GM10248 (cell line): Measurements from ENCODE around the gene KLF1.
A peak's percentile ranks its signal among the peaks of the same experiment; 100 is the strongest.
"Not testable (repeated sequence)": the region's sequence is repeated elsewhere in the genome, so short reads cannot be mapped to it uniquely, and the experiment has no call there.

Source experiments
- CTCF ChIA-PET: fragments of 300-600 bp; sonication (Branson Sonifier 250); formaldehyde crosslinking; extraction: SDS; loops from one replicate; lab custom pipeline; 2021; ENCODE audit warnings: antibody characterized with exemption; lab: Yijun Ruan, JAX
- POLR2A ChIA-PET: fragments of 350-650 bp; sonication (Branson Sonifier 250); formaldehyde crosslinking; extraction: SDS; loops from one replicate; lab custom pipeline; 2020; ENCODE audit warnings: antibody characterized with exemption; lab: Yijun Ruan, JAX
- DNase-seq: peaks from one replicate; pipeline ENCODE4 v3.0.0; 2012; ENCODE audit errors: extremely low spot score
- TF ChIP-seq, protein P1 (sequence below): IDR thresholded peaks from 2 replicates; pipeline ENCODE4 v1.5.1; 2012; ENCODE audit warnings: mild to moderate bottlenecking, low read depth; ENCODE audit errors: extremely low read depth, missing control alignments, control extremely low read depth

KLF1 gene

DNA sequence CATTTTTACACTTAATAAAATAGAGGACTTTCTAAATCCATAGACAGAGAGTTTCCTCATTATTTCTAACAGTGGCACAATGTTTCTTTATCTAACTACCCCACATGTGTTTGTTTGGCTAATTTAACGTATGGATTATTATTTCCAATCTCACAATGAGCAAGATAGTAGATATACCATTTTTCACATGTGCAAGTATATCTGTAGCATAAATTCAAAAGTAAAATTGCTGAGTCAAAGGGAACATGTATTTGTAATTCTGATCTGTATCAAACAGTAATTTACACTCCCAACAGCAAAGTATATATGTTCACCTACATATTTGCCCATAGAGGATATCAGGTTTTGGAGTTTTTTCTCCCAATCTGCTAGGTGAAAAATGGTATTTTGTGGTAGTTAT is 30.3 kb downstream of the KLF1 start:
- TF ChIP-seq, protein P1, sequence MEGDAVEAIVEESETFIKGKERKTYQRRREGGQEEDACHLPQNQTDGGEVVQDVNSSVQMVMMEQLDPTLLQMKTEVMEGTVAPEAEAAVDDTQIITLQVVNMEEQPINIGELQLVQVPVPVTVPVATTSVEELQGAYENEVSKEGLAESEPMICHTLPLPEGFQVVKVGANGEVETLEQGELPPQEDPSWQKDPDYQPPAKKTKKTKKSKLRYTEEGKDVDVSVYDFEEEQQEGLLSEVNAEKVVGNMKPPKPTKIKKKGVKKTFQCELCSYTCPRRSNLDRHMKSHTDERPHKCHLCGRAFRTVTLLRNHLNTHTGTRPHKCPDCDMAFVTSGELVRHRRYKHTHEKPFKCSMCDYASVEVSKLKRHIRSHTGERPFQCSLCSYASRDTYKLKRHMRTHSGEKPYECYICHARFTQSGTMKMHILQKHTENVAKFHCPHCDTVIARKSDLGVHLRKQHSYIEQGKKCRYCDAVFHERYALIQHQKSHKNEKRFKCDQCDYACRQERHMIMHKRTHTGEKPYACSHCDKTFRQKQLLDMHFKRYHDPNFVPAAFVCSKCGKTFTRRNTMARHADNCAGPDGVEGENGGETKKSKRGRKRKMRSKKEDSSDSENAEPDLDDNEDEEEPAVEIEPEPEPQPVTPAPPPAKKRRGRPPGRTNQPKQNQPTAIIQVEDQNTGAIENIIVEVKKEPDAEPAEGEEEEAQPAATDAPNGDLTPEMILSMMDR: no peak
- no peak for DNase-seq
- ChIA-PET CTCF (interaction anchor here (3.2 kb wide), 1 partner anchor 9 kb away, joined by 15 read pairs; no protein-coding TSS in a partner anchor), POLR2A (no interaction called here)

DNA sequence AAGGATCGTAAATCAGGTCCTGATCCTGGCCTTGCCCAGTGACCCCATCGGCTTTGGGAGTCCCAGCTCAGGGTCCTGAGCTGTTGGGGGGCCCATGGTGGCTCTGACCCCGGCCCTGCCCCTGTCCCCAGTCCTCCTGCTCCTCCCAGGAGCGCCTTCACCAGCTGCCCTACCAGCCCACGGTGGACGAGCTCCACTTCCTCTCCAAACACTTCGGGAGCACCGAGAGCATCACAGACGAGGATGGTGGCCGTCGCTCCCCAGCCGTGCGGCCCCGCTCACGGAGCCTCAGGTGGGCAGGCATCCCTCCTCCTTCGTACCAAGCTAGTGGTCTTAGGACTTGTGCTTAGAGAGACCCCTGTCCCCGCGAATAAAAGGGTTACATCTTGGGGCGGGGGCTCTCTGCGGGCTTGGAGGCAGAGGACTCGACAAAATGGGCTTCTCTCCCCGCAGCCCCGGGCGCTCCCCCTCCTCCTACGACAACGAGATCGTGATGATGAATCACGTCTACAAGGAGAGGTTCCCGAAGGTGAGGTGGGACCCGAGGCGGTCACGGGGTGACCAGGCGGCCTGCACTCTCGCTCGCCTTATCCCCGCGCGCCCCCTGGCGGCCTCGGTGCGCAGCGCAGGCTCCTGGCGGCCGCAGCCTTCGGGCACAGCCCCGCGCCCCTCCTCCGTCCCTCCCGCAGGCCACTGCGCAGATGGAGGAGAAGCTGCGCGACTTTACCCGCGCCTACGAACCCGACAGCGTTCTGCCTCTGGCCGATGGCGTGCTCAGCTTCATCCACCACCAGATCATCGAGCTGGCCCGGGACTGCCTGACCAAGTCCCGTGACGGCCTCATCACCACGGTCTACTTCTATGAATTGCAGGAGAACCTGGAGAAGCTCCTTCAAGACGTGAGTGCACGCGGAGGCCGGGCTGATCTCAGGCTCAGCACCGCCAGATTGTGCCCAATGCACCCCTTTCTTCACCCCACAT is 39.6 kb downstream of the KLF1 start:
- ChIA-PET POLR2A (interaction anchor here (0.8 to 1.0 kb wide), 2 partner anchors 56 kb away, joined by 3 to 4 read pairs; partner anchors contain the start of gene JUNB), CTCF (interaction anchor here (0.6 to 11.3 kb wide), 57 partner anchors 10 to 286 kb away, joined by 3 to 369 read pairs (median 5); partner anchors contain the start of genes DHPS, DNASE2, GCDH and HOOK2)
- TF ChIP-seq, protein P1: peak; percentile 99
- DNase-seq: peak; percentile 93

DNA sequence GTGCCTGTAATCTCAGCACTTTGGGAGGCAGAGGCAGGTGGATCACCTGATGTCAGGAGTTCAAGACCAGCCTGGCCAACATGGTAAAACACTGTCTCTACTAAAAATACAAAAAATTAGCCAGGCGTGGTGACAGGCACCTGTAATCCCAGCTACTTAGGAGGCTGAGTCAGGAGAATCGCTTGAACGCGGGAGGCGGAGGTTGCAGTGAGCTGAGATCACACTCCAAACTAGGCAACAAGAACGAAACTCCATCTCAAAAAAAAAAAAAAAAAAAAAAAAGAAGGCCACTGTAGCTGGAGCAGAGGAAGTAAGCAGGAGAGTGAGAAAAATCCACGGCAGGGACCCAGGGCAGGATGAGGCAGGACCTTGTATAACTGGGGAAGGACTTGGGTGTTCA is 40.4 kb downstream of the KLF1 start:
- not testable (repeated sequence) for DNase-seq
- CTCF ChIA-PET: interaction anchor here (0.7 to 11.3 kb wide), 30 partner anchors 10 to 285 kb away, joined by 3 to 369 read pairs (median 12); partner anchors contain the start of genes DNASE2, GCDH, HOOK2 and KLF1
- POLR2A ChIA-PET: interaction anchor here (0.8 kb wide), 1 partner anchor 55 kb away, joined by 4 read pairs; the partner anchor contains the start of gene JUNB

DNA sequence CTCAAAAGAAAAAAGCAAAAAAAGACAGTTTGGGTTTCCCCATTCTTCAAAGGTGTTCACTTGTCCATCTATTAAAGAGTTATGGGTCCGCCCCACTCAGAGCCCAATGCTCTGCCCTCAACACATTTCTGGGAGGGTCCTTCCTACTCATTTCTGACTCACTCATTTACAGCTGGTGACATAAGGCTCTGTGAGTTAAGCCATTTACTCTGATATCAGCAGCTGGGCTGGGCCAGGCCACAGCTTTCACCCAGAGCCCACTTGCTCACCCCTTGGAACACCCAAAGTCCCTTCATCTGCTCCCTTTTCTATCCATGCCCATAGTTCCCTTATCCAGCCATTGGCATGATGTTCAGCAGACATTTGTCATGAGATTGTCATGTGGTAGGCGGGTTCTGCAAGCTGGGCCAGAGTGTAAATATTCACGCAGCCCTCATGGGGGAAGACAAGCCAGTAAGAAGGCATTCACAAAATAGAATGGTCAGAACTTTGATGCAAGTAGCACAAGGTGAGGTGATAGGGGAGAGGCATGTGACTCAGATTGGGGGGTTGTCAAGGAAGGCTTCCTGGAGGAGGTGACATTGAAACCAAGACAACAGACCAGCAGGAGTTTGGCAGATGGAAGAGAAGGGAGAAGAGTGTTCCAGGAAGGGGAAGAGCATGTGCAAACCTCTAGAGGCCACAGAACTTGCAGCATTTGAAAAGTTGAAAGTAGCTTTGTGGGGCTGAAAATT is 42.8 kb downstream of the KLF1 start:
- CTCF ChIA-PET: interaction anchor here (11.3 kb wide), 1 partner anchor 84 kb away, joined by 369 read pairs; no protein-coding TSS in a partner anchor
- no peak for DNase-seq
- TF ChIP-seq, protein P1: no peak
- POLR2A ChIA-PET: no interaction called here

DNA sequence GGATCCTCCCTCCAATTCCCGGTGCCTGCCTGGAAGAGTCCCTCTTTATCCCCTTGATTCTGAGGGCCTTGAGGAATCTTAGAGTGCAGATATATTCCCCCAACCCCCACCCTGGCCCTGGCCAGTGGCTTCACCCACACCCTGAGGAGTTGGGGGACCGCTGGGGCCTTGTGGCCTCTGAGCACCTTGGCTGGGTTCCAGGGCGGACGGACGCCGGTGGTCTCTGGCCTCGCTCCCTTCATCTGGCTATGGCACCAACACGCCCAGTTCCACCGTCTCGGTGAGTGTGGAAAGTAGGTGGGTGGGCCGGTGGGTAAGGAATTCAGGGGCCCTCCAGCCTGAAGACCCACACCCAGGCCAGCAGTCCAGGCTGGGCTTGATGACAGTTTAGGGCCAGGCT is 43.7 kb downstream of the KLF1 start:
- TF ChIP-seq, protein P1: no peak
- CTCF ChIA-PET: interaction anchor here (11.3 kb wide), 1 partner anchor 83 kb away, joined by 369 read pairs; no protein-coding TSS in a partner anchor
- POLR2A ChIA-PET: no interaction called here
- no peak for DNase-seq

DNA sequence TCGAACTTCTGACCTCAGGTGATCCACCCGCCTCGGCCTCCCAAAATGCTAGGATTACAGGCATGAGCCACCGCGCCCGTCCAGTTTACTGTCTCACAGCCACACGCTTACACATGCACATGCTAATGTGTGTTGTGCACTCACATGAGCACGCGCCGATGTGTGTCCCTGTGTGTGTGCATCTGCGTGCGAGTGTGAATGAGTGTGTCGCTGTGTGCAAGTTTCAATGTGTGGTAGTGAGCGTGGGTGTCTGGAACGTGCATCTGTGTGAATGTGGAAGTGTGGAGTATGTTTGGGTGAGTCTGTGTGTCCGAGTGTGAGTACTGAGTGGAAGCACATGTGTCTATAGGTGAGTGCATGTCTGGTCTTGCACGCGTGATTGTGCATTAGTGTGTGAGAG is 44.5 kb downstream of the KLF1 start:
- TF ChIP-seq, protein P1: no peak
- no peak for DNase-seq
- ChIA-PET CTCF (interaction anchor here (1.9 to 11.3 kb wide), 2 partner anchors 82 kb away, joined by 4 to 369 read pairs; no protein-coding TSS in a partner anchor), POLR2A (no interaction called here)
